Testis (tissue), 3 donors: Measurements from ENCODE around the gene ADD1. TPM values are rescaled to one million over a fixed set of nuclear protein-coding genes. Genes with fewer than 3 reads are reported as not detected.

Experiments
- DNase-seq: peaks from one replicate; pipeline ENCODE4 v3.0.0-alpha.2; 2019
- H3K27ac ChIP-seq, 2 donors: fragments of 200-600 bp; sonication (generic); one replicate each; pipeline ENCODE4 v1.5.1; 2019
- H3K27me3 ChIP-seq: fragments of 200-600 bp; sonication (generic); one replicate; pipeline ENCODE4 v1.5.1; 2019
- H3K36me3 ChIP-seq: fragments of 200-600 bp; sonication (generic); one replicate; pipeline ENCODE4 v1.5.1; 2017; ENCODE audit warnings: low read depth; ENCODE audit errors: missing control alignments
- H3K4me1 ChIP-seq: fragments of 200-600 bp; sonication (generic); one replicate; pipeline ENCODE4 v1.5.1; 2019
- H3K4me3 ChIP-seq, 2 donors: fragments of 200-600 bp; sonication (generic); one replicate each; pipeline ENCODE4 v1.5.1; 2017 to 2019
- H3K9me3 ChIP-seq: fragments of 200-600 bp; sonication (generic); one replicate; pipeline ENCODE4 v1.5.1; 2017
- POLR2A ChIP-seq: fragments of 450-650 bp; IDR thresholded peaks from one replicate; pipeline ENCODE4 v1.6.1; 2017; ENCODE audit warnings: antibody characterized with exemption, mild to moderate bottlenecking, moderate library complexity
- WGBS, 2 donors: methylation state at CpG; one replicate each; pipeline ENCODE4 v1.1.5; 2018; 5-methylcytosine and 5-hydroxymethylcytosine counted together
- intact Hi-C: fragments of 100-400 bp; cut with DNase I; formaldehyde crosslinking; loops from one replicate; pipeline ENCODE4 v1.15.1; 2023; ENCODE audit warnings: low total_unique reads
- polyA plus RNA-seq: library from polyadenylated mRNA; stranded (reverse); fragments of 350-450 nt; fragmentation: Illumina TruSeq; extraction: RNeasy Lipid Tissue Mini Kit (QIAGEN cat#74804); gene quantifications from one replicate; pipeline ENCODE4 v1.2.3, GENCODE V29; 2014; ENCODE audit warnings: low read depth, low replicate concordance; ENCODE audit not compliant: insufficient read depth
- total RNA-seq, 2 donors: library from RNA; depleted of rRNA; stranded (reverse); fragments of >200 nt; gene quantifications; one replicate each; pipeline ENCODE4 v1.2.3, GENCODE V29; 2016
- TF ChIP-seq, protein P1 (sequence below), 3 experiments: fragments of 450-650 bp in 2 of 3; fragments of 200-600 bp in 1 of 3; sonication (generic) in 1 of 3; IDR thresholded peaks; one replicate each; pipeline ENCODE4 v1.5.1; 2016 to 2019; ENCODE audit warnings: antibody characterized with exemption in 3 of 3, mild to moderate bottlenecking in 2 of 3, moderate library complexity in 1 of 3

Gene ADD1
- total and polyA plus RNA-seq, 3 donors from 2014 or later: 233 to 355 (median 318) TPM

DNA sequence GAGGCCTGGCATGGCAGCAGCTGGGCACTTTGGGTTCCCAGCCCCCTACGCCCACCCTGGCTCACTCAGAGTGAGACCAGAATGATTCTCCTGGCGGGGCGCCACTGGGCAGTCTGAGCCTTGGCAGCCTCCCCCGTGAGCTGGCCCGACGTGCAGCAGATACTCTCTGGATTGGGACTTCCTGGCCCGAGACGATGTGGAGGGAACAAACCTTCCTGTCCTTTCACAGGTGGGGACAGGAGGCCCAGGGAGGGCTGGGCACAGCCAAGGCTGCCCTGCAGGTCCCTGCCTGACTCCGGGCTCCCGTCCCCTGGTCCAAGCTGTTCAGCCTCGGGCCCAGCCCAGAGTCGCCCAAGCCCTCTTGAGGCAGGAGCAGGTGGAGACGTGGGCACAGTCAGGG is 17.9 kb upstream of the ADD1 start:
- H3K27ac ChIP-seq: no peak overlapping the region
- no peak overlapping the region for H3K4me3 ChIP-seq
- no peak for DNase-seq
- intact Hi-C loops: no loop called here
- TF ChIP-seq POLR2A: no peak
- TF ChIP-seq, protein P1, sequence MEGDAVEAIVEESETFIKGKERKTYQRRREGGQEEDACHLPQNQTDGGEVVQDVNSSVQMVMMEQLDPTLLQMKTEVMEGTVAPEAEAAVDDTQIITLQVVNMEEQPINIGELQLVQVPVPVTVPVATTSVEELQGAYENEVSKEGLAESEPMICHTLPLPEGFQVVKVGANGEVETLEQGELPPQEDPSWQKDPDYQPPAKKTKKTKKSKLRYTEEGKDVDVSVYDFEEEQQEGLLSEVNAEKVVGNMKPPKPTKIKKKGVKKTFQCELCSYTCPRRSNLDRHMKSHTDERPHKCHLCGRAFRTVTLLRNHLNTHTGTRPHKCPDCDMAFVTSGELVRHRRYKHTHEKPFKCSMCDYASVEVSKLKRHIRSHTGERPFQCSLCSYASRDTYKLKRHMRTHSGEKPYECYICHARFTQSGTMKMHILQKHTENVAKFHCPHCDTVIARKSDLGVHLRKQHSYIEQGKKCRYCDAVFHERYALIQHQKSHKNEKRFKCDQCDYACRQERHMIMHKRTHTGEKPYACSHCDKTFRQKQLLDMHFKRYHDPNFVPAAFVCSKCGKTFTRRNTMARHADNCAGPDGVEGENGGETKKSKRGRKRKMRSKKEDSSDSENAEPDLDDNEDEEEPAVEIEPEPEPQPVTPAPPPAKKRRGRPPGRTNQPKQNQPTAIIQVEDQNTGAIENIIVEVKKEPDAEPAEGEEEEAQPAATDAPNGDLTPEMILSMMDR (IDR thresholded peaks at IDR 0.05): no peak
- H3K4me1 ChIP-seq: peaks cover 7% of the 10 kb centered on the region
- no peaks in the 10 kb centered on the region for H3K27me3 ChIP-seq
- no peaks in the 10 kb centered on the region for H3K36me3 ChIP-seq
- 68% methylated on average over 13 of the region's 13 CpGs; no CpG with 5 or more reads in 1 of the 2 donors for WGBS, 2 donors
- H3K9me3 ChIP-seq: no peaks in the 10 kb centered on the region

DNA sequence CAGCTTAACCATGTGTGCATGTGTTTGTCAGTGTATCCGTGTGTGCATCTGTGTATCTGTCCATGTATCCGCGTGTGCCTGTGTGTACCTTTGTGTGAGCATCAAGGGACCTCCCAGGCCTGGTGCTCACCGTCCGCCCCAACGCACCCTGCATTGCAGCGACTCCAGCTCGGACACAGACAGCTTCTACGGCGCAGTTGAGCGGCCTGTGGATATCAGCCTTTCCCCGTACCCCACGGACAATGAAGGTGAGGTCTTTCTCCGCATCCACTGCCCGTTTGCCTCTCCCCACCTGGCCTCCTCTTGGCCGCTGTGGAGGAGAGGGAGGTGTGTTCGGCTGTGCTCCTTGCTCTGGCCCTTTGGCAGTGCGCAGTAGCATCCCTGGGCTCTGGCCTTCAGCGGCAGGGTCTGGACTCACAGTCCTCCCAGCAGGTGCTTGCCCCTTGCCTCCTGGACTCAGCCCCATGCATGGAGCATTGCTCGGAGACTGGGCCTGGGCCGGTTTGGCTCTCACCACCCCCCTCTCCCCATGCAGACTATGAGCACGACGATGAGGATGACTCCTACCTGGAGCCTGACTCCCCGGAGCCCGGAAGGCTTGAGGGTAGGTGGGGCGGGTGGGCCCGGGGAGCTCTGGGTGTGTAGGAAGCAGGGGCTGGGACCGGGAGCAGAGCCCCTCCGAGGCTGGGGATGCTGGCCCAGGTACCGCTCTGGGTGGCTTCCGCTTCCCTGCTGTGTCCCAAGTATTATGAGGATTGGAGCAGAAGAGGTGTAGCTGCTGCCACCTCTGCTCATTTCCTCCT is 16.4 kb upstream of the ADD1 start:
- TF ChIP-seq, protein P1 (IDR thresholded peaks at IDR 0.05): no peak
- TF ChIP-seq POLR2A: no peak
- DNase-seq: no peak
- H3K36me3 ChIP-seq: no peaks in the 10 kb centered on the region
- H3K27ac ChIP-seq: no peak overlapping the region
- no peaks in the 10 kb centered on the region for H3K9me3 ChIP-seq
- intact Hi-C loops: no loop called here
- H3K27me3 ChIP-seq: no peaks in the 10 kb centered on the region
- H3K4me1 ChIP-seq: peaks cover 7% of the 10 kb centered on the region
- H3K4me3 ChIP-seq: no peak overlapping the region
- 91 to 93% methylated on average over 18 to 31 of the region's 31 CpGs for WGBS, 2 donors

DNA sequence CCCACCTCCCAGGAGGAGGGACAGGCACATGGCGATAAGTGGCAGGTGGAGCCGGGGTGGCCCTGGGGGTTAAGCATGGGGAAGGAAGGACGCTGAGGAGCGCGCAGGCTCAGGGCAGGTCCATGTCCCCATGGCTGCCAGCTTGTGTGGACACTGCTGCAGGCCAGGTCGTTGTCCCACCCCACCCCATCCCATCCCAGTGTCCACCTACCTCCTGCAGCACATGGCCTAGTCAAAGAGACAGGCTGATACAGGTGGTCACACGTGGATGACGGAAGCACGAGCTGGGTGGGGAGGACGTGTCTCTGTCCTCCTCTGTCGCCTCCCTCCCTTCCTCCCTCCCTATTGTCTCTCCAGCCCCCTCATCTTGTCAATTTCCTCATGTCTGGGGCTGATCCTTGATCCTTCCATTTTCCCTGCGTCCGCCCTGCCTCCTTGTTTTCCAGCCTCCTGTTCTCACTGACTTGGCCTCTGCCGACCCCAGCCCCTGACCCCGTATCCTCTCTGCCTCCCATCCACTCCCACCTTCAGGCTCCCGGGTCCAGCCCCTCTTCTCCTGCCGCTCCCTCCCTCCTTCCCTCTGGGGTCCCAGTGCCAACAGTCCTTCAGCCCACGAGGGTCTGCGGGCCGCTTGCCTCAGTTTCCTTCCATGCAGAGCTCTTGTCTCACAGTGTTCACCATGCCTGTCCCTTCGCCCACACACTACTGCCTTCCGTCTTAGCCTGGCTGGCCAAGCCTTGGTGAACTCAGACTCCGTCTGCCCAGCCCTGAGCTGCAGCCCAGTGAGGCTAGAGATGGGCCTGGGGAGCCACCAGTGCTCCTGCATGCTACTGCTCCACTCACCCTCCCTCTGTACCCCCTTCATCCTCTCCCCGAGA is 15.5 kb upstream of the ADD1 start:
- intact Hi-C loops: no loop called here
- H3K27me3 ChIP-seq: no peaks in the 10 kb centered on the region
- no peaks in the 10 kb centered on the region for H3K36me3 ChIP-seq
- 85 to 88% methylated on average over 20 to 24 of the region's 24 CpGs for WGBS, 2 donors
- TF ChIP-seq, protein P1 (IDR thresholded peaks at IDR 0.05): no peak
- TF ChIP-seq POLR2A: no peak
- DNase-seq: no peak
- H3K9me3 ChIP-seq: no peaks in the 10 kb centered on the region
- no peak overlapping the region for H3K4me3 ChIP-seq
- H3K27ac ChIP-seq: no peak overlapping the region
- H3K4me1 ChIP-seq: peaks cover 7% of the 10 kb centered on the region

DNA sequence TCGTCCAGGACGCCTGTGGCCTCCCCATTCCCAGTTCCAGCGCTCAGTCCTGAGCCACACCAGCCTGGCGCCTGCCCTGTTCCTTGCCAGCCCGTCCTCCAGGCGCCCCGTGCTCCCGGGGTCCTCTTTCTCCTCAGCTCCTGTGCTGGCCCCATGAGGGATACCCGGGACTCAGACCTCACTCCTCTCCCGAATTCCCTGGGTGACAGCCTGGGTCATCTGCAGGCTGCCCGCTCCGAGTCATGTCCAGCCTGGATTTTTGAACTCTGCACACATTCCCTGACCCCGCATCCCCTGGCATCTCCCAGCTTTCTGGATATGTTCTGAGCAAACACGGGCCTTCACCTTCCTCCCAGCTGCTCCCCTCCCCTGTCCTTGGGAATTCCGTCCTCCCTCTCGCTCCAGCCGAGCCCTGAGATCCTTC is 14.9 kb upstream of the ADD1 start:
- H3K27ac ChIP-seq: no peak overlapping the region
- H3K4me3 ChIP-seq: no peak overlapping the region
- H3K36me3 ChIP-seq: no peaks in the 10 kb centered on the region
- H3K9me3 ChIP-seq: no peaks in the 10 kb centered on the region
- TF ChIP-seq, protein P1 (IDR thresholded peaks at IDR 0.05): no peak
- no peak for TF ChIP-seq POLR2A
- intact Hi-C loops: no loop called here
- H3K4me1 ChIP-seq: peaks cover 7% of the 10 kb centered on the region
- DNase-seq: no peak
- 88 to 89% methylated on average over 17 of the region's 17 CpGs for WGBS, 2 donors
- no peaks in the 10 kb centered on the region for H3K27me3 ChIP-seq
